T-helper 1 cell treated with Interleukin-12 subunit alpha and Interleukin-12 subunit beta and Interleukin-4 antibody, amounts not matched to agents 30 ng/mL and 1 ng/mL, for 36 hours (primary cell): Measurements from ENCODE around the gene TYW1B. TPM values are rescaled to one million over a fixed set of nuclear protein-coding genes. Genes with fewer than 3 reads are reported as not detected.
"Not testable (repeated sequence)": the region's sequence is repeated elsewhere in the genome, so short reads cannot be mapped to it uniquely, and the experiment has no call there.

Experiments
- intact Hi-C: fragments of 100-400 bp; cut with micrococcal nuclease; formaldehyde crosslinking; loops from one replicate; pipeline ENCODE4 v1.15.1; 2024
- total RNA-seq: library from RNA; stranded (reverse); gene quantifications from 2 replicates; pipeline ENCODE4 v1.2.3, GENCODE V29; 2022

The TYW1B gene
- total RNA-seq, 1 donor from 2014 or later, result 3.9 TPM

DNA sequence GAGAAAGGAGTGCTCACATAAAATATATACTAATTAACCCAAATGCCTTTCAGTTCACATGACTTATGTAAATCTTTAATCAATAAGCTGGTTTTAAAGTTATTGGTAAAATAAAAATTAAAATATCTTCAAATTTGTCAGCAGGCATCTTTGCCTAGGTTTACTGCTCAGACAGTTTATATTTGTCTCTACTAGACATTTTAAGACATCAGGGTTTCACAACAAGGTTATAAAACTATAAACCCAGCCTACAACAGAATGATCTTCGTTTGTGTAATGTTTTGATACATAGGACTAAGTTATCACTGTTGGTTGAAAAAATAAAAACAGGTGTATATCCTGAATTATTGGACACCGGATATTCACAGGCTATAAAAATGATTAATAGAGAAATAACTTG lies 67.4 kb downstream of the TYW1B start:
- intact Hi-C loops, result no loop called here

GRCh38 chr7:72754312-72754711 lies 73.7 kb downstream of the TYW1B start:
- intact Hi-C loops, result no loop called here

DNA sequence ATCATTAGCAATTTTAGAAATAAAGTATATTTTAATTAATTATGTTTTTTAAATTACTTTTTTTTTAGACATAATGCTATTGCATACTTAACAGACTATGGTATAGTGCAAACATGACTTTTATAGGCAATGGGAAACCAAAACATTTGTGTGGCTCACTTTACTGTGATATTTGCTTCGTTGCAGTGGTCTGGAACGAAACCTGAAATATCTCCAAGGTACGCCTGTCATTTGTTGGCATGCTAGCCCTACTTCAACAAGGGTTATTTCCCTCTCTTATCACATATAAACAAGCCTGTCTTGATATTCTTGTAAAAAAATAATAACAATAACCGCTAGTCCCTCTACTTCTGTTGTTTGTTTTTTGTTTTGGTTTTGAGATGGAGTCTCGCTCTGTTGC lies 74.2 kb downstream of the TYW1B start:
- intact Hi-C loops, result no loop called here

DNA sequence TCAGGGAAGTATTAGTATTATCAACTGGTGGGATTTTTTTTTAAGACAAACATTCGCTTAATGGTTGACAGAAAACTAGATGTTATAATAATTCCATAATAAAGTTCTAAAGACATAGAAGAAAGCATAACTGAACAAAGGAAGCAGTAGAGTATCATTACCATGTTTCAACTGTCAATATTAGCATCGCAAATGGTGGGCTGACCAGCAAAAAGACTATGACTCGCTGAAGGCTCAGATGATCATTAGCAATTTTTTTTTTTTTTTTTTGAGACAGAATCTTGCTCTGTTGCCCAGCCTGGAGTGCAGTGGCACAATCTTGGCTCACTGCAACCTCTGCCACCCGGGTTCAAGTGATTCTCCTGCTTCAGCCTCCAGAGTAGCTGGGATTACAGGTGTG lies 74.8 kb downstream of the TYW1B start:
- intact Hi-C loops, result not testable (repeated sequence)

DNA sequence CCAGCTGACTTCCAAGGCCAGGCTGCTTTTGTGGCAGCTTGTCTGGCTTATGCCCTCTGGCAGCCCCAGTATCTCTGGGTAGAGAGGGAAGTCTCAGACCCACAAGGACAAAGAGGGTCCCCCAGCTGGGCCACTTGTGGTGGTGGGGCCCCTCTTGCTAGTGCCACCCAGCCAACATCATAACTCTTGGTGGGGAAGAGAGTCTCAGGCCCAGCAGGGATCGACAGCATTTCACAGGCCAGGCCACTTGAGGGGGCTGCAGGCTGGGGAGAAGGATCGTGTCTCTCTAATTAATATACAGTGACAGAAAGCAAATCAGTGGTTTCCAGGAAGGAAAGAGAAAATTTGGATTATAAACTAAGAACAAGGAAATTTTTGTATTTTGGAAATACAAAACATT lies 76.0 kb downstream of the TYW1B start:
- intact Hi-C loops, result no loop called here

DNA sequence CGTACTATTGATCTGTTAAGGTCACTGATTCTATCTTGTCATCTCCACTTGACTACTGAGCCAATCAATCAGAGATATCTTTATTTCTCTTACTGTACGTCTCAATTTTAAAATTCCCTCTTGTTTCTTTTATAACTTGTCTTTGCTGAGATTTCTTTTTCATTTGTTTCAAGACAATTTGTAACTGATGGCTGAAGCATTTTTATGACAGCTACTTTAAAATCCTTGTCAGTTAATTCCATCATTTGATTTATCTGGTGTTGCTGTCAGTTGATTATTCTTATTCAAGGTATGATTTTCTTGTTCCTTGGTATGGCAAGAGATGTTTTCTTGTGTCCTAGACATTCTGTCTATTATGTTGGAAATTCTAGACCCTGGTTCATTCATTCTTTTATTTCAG lies 76.6 kb downstream of the TYW1B start:
- intact Hi-C loops, result no loop called here

DNA sequence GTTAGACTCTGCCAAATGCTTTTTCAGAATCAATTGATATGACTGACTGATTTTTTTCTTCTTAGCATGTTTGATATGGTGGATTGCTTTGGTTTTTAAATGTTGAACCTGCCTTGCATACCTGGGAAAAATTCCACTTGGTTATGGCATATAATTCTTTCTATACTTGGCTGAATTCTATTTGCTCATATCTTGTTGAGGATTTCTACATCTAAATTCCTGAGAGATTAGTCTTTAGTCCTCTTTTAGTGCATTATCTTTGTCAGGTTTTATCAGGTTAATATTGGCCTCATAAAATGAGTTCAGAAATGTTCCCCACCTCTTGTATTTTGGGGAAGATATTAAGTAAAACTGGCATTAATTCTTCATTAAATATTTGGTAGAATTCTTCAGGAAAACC lies 79.4 kb downstream of the TYW1B start:
- intact Hi-C loops, result not testable (repeated sequence)

- intact Hi-C loops, result not testable (repeated sequence)
Measured at GRCh38 chr7:72744244-72744926, 83.6 kb downstream of the TYW1B start.

GRCh38 chr7:72743801-72744200 lies 84.2 kb downstream of the TYW1B start:
- intact Hi-C loops, result not testable (repeated sequence)

DNA sequence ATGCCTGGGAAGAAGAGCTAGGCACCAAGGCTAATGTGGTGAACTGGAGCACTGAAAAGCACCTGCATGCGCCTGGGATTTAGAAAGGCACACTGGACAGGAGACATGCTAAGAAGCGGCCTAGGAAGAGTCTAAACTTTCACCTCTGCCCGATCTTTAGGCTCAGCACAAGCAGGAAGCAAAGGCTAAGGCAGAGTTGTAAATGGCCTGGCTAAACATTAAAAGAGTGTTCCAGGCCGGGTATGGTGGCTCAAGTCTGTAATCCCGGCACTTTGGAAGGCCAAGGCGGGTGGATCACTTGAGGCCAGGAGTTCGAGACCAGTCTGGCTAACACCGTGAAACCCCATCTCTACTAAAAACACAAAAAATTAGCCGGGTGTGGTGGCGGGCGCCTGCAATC lies 88.3 kb downstream of the TYW1B start:
- intact Hi-C loops, result not testable (repeated sequence)

DNA sequence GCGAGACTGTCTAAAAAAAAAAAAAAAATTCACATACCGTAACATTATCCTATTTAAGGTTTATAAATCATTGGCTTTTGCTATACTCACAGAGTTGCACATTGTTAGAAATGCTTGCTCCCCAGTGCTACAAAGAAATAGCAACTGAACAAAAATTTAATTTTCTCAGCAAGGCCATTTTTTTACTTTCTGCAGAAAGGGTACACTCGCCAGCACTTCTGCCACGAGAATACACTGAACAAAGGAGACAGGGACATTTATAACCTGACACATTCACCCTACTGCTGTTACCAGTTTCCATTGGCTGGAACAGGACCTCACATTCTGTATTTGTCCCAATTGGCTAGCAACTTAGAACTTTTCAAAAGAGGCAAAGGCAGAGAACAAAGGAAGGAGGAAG lies 92.1 kb downstream of the TYW1B start:
- intact Hi-C loops, result not testable (repeated sequence)

GRCh38 chr7:72730815-72731214 lies 97.2 kb downstream of the TYW1B start:
- intact Hi-C loops, result not testable (repeated sequence)

DNA sequence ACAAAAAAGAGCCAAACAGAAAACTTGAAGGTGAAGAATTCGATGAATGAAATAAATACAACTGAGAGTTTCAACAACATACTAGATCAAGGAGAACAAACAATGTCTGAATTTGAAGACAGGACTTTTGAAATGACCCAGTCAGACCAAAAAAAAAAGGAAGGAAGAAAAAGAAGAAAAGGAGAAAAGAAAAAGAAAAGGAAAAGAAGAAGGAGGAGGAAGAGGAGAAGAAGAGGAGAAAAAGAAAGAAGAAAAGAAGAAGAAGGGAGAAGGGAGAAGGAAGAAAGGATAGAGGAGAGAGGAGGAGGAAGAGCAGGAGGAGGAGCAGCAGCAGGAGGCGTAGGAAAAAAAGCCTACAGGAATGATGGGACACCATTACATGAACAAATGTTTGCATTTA lies 97.6 kb downstream of the TYW1B start:
- intact Hi-C loops, result not testable (repeated sequence)

GRCh38 chr7:72729130-72729529 lies 98.9 kb downstream of the TYW1B start:
- intact Hi-C loops, result not testable (repeated sequence)

- intact Hi-C loops, result not testable (repeated sequence)
Measured at GRCh38 chr7:72722694-72723093, 105.3 kb downstream of the TYW1B start.

DNA sequence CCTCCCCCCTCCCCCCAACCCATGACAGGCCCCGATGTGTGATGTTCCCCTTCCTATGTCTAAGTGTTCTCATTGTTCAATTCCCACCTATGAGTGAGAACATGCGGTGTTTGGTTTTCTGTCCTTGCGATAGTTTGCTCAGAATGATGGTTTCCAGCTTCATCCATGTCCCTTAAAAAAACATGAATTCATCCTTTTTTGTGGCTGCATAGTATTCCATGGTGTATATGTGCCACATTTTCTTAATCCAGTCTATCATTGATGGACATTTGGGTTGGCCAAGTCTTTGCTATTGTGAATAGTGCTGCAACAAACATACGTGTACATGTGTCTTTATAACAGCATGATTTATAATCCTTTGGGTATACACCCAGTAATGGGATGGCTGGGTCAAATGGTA lies 107.1 kb downstream of the TYW1B start:
- intact Hi-C loops, result not testable (repeated sequence)

DNA sequence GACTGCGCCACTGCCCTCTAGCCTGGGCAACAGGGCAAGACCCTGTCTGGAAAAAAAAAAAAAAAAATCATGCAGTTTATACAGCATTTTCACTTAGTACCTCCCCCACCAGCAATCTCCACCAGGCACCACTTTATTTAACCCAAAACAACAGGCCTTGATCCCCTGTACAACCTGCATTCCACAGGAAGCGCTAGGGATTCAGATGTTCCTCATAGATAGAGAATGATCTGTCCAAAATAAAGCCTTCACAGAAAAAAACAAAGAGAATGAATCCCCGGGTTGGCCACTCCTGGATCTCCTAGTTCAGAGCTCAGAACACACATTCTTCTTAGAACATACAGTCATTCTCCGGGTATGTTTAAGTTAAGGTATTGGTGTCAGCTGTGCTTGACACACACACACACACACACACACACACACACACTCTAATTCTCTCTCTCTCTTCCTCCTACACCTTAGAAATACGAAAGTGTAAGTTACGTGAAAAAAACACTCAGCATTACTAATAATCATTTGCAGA lies 110.7 kb downstream of the TYW1B start:
- intact Hi-C loops, result not testable (repeated sequence)

DNA sequence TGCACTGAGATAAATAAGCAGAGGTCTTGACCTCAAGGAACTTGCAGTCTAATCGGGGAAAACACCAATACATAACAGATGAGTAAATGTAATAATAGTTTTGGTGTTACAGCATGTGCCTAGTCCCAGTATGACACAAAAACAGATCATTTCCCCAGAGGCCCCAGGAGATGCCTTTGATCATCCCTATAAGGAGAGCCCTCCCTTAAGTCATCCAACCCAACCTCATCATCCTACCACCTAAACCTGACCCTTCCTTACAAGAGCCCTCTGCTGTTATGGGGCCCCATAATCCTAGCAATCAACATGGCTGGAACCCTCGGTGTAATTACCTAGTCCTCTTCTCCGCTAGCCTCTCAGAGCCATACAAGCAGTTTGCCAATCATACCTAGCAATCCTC lies 116.1 kb downstream of the TYW1B start:
- intact Hi-C loops, result not testable (repeated sequence)

DNA sequence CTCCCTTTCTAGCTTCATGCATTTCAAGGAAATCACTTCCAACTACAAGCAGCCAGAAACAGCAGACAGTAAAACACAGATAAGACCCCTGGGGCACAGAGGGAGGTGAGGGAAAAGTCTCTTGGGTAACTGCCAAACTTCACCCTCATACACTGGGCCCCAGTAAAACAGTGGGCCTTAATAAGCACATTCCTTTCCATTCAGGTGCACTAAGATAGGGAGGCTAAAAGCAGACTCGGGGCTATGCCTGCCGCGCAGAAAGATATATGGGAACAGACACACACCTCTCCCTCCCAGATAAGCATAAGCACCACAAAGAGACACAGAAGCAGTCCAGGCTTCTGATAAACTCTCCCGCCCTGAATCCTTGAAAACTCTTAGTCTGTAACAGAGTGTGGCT lies 117.0 kb downstream of the TYW1B start:
- intact Hi-C loops, result no loop called here

GRCh38 chr7:72709909-72710308 lies 118.1 kb downstream of the TYW1B start:
- intact Hi-C loops, result no loop called here

GRCh38 chr7:72708371-72709050 lies 119.5 kb downstream of the TYW1B start:
- intact Hi-C loops, result not testable (repeated sequence)

DNA sequence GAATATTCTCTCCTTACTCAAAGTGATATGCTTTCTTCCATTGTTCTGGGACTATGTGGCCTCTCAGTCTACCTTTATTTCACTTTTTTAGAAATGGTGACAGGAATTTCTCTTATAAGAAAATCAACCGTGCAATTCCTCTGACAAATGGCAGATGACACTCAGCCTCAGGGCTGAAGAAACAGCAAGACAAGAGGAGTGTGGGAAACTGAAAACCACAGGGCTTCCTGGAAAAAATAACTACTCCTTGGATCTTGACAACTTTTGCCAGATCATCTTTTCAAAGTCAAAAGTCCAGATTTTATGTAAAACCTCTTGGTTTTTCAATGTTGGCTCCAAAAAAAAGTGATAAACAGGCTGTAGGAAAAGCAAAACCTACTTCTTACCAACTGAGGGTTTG lies 121.5 kb downstream of the TYW1B start:
- intact Hi-C loops, result no loop called here

DNA sequence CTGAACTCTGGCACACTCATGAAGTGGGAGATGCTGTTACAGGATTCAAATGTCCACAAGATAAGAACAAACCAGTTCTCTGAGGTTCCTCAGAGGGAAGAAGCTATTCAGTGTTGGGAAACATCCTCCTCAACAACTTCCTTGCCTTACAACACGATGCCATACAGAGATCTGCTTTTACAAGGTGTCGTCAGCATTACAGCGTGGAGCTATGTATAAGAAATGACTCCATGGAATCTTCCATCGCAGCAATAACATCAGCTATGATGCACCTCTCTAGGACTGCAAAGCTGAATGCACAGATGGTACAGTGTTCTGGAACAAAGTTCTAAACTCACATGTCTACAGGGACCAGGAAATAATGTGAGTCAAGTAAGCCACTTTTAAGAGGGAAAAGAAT lies 122.3 kb downstream of the TYW1B start:
- intact Hi-C loops, result not testable (repeated sequence)
